Common myeloid progenitor, CD34-positive (primary cell): ENCODE results near the gene CALB2.

Experiments used
- CTCF ChIA-PET: fragments of 350-600 bp; sonication (Branson Sonifier 250); formaldehyde crosslinking; loops from one replicate; lab custom pipeline; 2021; ENCODE audit warnings: antibody characterized with exemption; lab: Charles Lee
- POLR2A ChIA-PET: fragments of 350-600 bp; sonication (Branson Sonifier 250); formaldehyde crosslinking; loops from one replicate; lab custom pipeline; 2021; ENCODE audit warnings: antibody characterized with exemption; lab: Charles Lee
- DNase-seq, 3 donors: peaks; one replicate each; pipeline versions ENCODE4 v3.0.0 to v3.0.0-alpha.2; 2013
- H3K27ac ChIP-seq, 2 experiments: 1 replicate in 1 of 2; 2 replicates in 1 of 2; pipeline ENCODE4 v1.7.0; 2013; ENCODE audit warnings: inconsistent platforms in 2 of 2, low read length in 2 of 2, mild to moderate bottlenecking in 2 of 2, low read depth in 1 of 2, moderate library complexity in 1 of 2; ENCODE audit not compliant: severe bottlenecking in 2 of 2, insufficient read depth in 1 of 2, poor library complexity in 1 of 2
- H3K27me3 ChIP-seq, 5 experiments: replicated peaks in 2 of 5; 1 replicate in 3 of 5; 2 replicates in 2 of 5; pipeline versions ENCODE4 v1.6.1 to v1.7.0; 2013; ENCODE audit warnings: low read length in 4 of 5, mild to moderate bottlenecking in 2 of 5, moderate library complexity in 2 of 5, inconsistent platforms in 1 of 5; ENCODE audit not compliant: insufficient read depth in 5 of 5, control insufficient read depth in 4 of 5
- H3K36me3 ChIP-seq, 4 experiments: 1 replicate in 2 of 4; 2 replicates in 2 of 4; pipeline versions ENCODE4 v1.6.1 to v1.7.0; 2013; ENCODE audit warnings: low read length in 3 of 4, control low read depth in 1 of 4, mild to moderate bottlenecking in 1 of 4; ENCODE audit not compliant: control insufficient read depth in 4 of 4, insufficient read depth in 4 of 4
- H3K4me1 ChIP-seq, 4 experiments: 1 replicate in 3 of 4; 2 replicates in 1 of 4; pipeline versions ENCODE4 v1.6.1 to v1.7.1; 2013; ENCODE audit warnings: low read length in 3 of 4, mild to moderate bottlenecking in 3 of 4, control low read depth in 1 of 4, inconsistent platforms in 1 of 4, moderate library complexity in 1 of 4; ENCODE audit not compliant: control insufficient read depth in 4 of 4, insufficient read depth in 4 of 4; ENCODE audit errors: control extremely low read depth in 1 of 4
- H3K4me3 ChIP-seq, 7 experiments: 1 replicate in 4 of 7; 2 replicates in 3 of 7; pipeline versions ENCODE4 v1.5.1 to v1.7.0; 2013; ENCODE audit warnings: mild to moderate bottlenecking in 7 of 7, low read length in 6 of 7, moderate library complexity in 6 of 7, inconsistent platforms in 2 of 7, low read depth in 2 of 7, control low read depth in 1 of 7; ENCODE audit not compliant: insufficient read depth in 4 of 7, control insufficient read depth in 1 of 7; ENCODE audit errors: extremely low read depth in 1 of 7
- H3K9me3 ChIP-seq, 5 experiments: 1 replicate in 4 of 5; 2 replicates in 1 of 5; pipeline versions ENCODE4 v1.6.1 to v1.7.1; 2013; ENCODE audit warnings: low read length in 4 of 5, mild to moderate bottlenecking in 2 of 5, inconsistent platforms in 1 of 5, low read depth in 1 of 5, moderate library complexity in 1 of 5; ENCODE audit not compliant: control insufficient read depth in 4 of 5, insufficient read depth in 2 of 5; ENCODE audit errors: control extremely low read depth in 1 of 5
- WGBS: methylation state at CpG from one replicate; pipeline ENCODE4 v1.1.5; 2013; ENCODE audit not compliant: insufficient coverage; 5-methylcytosine and 5-hydroxymethylcytosine counted together

Gene CALB2

DNA sequence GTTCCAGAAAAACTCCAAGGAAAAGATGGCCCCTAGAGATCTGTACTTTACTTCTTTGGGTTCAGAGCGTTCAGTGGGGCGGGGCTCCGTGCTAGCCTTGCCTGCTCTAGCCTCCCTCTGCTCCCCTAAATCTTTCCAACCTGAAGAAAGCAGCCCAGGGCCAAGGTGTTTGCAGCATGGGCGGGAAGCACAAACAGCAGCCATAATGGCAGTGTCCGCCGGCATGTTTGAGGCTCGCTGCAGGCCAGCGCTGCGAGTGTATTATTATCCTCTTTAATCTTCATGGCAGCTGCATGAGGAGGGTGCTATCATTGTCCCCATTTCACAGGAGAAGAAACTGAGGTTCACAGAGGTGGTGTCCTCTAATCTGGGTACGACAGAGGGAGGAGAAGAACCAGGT lies 10.4 kb downstream of the CALB2 start:
- ChIA-PET CTCF (interaction anchor here (1.2 to 2.3 kb wide), 2 partner anchors 8 to 11 kb away, joined by 4 to 5 read pairs; partner anchors contain the start of gene CALB2), POLR2A (no interaction called here)
- H3K27me3 ChIP-seq = peaks cover 0 to 40% (median 10%) of the 10 kb centered on the region in 5 experiments
- H3K36me3 ChIP-seq = no peaks in the 10 kb centered on the region
- no peak overlapping the region for H3K27ac ChIP-seq
- DNase-seq = no peak
- no peaks in the 10 kb centered on the region for H3K4me1 ChIP-seq
- no peaks in the 10 kb centered on the region for H3K9me3 ChIP-seq
- WGBS = 91% methylated on average over 10 of the region's 10 CpGs
- no peak overlapping the region for H3K4me3 ChIP-seq

DNA sequence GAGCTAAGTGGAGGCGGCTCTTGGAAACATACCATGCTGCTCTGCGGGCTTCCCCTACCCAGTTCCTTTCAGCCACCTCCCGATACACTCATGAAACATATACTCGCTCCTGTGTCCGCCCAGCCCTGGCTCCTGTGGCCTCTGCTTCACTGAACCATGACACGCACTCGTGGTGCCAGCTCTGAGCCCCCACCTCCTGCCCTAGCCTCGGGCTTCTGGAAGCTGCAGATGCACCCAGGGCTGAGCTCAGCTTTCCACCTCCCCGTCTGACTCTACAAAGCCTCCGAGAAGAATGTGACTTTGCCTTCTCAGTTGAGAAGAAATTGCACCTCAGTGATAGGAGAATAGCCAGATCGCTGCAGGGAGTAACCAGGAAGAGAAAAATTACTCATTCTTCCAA lies 11.0 kb downstream of the CALB2 start:
- POLR2A ChIA-PET = no interaction called here
- Histone ChIP-seq H3K9me3 (no peaks in the 10 kb centered on the region), H3K4me3 (no peak overlapping the region), H3K36me3 (no peaks in the 10 kb centered on the region), H3K27me3 (peaks cover 0 to 35% (median 12%) of the 10 kb centered on the region in 5 experiments), H3K4me1 (no peaks in the 10 kb centered on the region), H3K27ac (no peak overlapping the region)
- CTCF ChIA-PET = interaction anchor here (1.2 to 2.3 kb wide), 2 partner anchors 9 to 11 kb away, joined by 4 to 5 read pairs; partner anchors contain the start of gene CALB2
- no peak for DNase-seq
- WGBS = 79% methylated on average over 11 of the region's 11 CpGs

DNA sequence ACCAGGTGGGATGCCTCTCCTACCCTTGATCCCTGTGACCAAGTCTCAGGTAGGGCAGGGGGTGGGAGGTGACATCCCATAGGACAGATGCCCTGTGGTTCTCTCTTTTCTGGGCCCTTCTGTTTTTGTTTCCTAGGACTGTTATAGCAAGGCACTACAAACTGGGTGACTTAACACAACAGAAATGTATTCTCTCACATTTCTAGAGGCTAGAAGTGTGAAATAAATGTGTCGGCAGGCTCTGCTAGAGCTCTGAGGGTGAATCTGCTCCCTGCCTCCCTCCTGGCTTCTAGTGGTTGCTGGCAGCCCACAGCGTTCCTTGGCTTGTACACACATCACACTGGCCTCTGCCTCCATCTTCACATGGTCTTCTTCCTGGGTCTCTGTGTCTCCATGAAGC lies 12.7 kb downstream of the CALB2 start:
- Histone ChIP-seq H3K27me3 (peaks cover 0 to 35% (median 8%) of the 10 kb centered on the region in 5 experiments), H3K4me3 (no peak overlapping the region), H3K9me3 (no peaks in the 10 kb centered on the region), H3K4me1 (no peaks in the 10 kb centered on the region), H3K36me3 (no peaks in the 10 kb centered on the region), H3K27ac (no peak overlapping the region)
- WGBS = 94% methylated on average over 2 of the region's 2 CpGs
- ChIA-PET POLR2A (no interaction called here), CTCF (interaction anchor here (2.3 kb wide), 1 partner anchor 13 kb away, joined by 5 read pairs; the partner anchor contains the start of gene CALB2)
- DNase-seq = no peak

DNA sequence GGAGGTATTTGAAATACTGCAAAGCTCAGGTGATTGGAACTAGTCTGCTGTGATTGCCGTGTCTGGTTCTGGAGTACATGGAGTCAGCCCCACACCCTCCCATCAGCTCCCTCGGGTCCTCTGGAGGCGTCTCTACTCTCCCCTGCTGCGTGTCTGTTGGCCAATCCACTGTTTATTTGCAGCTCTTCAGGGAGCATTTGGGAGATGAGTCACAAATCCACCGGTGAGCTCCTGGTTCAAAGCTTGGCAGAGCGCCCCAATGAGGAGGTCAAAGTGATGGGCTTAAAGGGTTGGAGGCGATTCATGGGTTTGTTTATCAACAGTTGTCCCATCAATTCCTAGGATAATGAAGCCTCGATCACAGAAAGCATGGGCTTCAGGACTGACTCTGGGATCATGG lies 14.6 kb downstream of the CALB2 start:
- Histone ChIP-seq H3K27ac (no peak overlapping the region), H3K27me3 (peaks cover 0 to 52% (median 8%) of the 10 kb centered on the region in 5 experiments), H3K9me3 (peaks cover 0 to 2% (median 0%) of the 10 kb centered on the region in 5 experiments), H3K4me1 (no peaks in the 10 kb centered on the region), H3K36me3 (no peaks in the 10 kb centered on the region), H3K4me3 (no peak overlapping the region)
- ChIA-PET CTCF (interaction anchor here (1.0 to 2.0 kb wide), 2 partner anchors 11 kb away, joined by 3 to 5 read pairs; no protein-coding TSS in a partner anchor), POLR2A (no interaction called here)
- no peak for DNase-seq
- 83% methylated on average over 6 of the region's 8 CpGs for WGBS

DNA sequence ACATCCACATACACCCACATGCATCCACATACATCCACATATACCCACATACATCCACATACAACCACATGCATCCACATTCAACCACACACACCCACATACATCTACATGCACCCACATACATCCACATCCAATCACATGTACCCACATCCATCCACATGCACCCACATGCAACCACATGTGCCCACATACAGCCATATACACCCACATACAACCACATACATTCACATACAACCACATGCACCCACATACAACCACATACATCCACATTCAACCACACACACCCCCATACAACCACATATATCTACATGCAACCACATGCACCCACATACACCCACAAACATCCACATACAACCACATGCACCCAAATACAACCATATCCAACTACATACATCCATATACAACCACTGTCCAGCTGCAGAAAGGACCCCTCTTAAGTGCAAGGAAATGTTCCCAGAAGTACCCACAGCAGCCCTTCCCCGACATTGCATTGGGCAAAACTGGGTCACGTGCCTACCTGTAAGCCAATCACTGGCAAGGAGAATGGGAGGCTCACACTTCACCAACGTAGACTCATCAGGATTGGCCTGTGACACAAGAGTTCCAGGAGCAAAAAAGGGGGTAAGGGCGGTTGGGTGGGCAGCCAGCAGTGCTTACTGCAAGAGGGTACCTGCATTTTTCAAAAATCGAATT lies 18.1 kb downstream of the CALB2 start:
- POLR2A ChIA-PET = no interaction called here
- Histone ChIP-seq H3K9me3 (peaks cover 0 to 2% (median 0%) of the 10 kb centered on the region in 5 experiments), H3K27me3 (peaks cover 0 to 37% (median 6%) of the 10 kb centered on the region in 5 experiments), H3K4me3 (no peak overlapping the region), H3K4me1 (no peaks in the 10 kb centered on the region), H3K27ac (no peak overlapping the region), H3K36me3 (no peaks in the 10 kb centered on the region)
- 95% methylated on average over 4 of the region's 5 CpGs for WGBS
- DNase-seq = no peak
- CTCF ChIA-PET = no interaction called here

DNA sequence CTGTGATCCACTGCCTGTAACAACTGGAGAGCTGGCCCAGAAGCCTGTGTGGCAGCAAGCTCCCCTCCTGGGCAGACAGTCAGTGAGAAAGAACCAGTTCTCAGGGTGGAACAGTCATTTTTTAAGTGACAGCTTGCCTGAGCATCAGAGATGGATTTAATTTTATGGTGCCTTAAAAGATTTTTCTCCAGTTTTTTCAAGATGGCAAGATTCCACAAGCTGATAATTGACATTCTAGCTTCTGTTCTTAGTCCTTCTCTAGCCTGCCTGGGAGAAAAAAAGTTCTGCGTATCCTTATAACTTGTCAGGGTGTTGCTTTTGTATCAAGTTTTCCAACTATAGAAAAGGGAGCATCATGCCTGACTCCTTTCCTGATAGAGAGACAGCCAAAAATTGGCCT lies 21.2 kb downstream of the CALB2 start:
- H3K27me3 ChIP-seq = peaks cover 0 to 42% (median 3%) of the 10 kb centered on the region in 5 experiments
- H3K36me3 ChIP-seq = no peaks in the 10 kb centered on the region
- H3K4me3 ChIP-seq = no peak overlapping the region
- H3K27ac ChIP-seq = no peak overlapping the region
- ChIA-PET CTCF (interaction anchor here (0.9 to 1.1 kb wide), 2 partner anchors 12 to 24 kb away, joined by 3 read pairs; no protein-coding TSS in a partner anchor), POLR2A (no interaction called here)
- 100% methylated on average over 1 of the region's 1 CpG for WGBS
- H3K9me3 ChIP-seq = peaks cover 0 to 7% (median 0%) of the 10 kb centered on the region in 5 experiments
- DNase-seq = no peak
- H3K4me1 ChIP-seq = no peaks in the 10 kb centered on the region

DNA sequence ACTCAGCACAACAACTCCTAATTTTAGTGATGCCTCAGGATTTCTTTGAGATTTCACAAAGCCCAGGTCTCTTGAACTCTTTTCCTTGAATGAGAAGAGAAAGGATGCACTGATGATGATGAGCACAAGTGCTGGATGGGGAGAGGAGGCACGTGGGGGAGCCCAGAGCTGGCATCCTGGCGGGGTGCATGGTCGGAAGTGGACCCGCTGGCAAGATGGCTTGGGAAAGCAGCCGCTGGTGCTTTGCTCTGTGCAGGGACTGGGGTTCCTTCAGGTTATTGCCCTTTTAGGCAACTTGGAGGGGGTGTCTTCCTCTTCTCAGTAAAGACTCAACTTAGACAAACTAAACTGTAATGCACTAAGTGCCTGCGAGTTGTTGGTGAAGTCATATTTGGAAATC lies 22.3 kb downstream of the CALB2 start:
- ChIA-PET POLR2A (no interaction called here), CTCF (no interaction called here)
- H3K4me1 ChIP-seq = no peaks in the 10 kb centered on the region
- H3K36me3 ChIP-seq = no peaks in the 10 kb centered on the region
- H3K9me3 ChIP-seq = peaks cover 0 to 7% (median 0%) of the 10 kb centered on the region in 5 experiments
- no peak for DNase-seq
- peaks cover 0 to 48% (median 3%) of the 10 kb centered on the region in 5 experiments for H3K27me3 ChIP-seq
- H3K4me3 ChIP-seq = no peak overlapping the region
- 63% methylated on average over 5 of the region's 6 CpGs for WGBS
- no peak overlapping the region for H3K27ac ChIP-seq
